GM19099 (cell line): ENCODE results near the gene BSDC1.

Experiments used
- POLR2A ChIP-seq: IDR thresholded peaks from 3 replicates; pipeline ENCODE4 v1.6.1; 2011; ENCODE audit warnings: low read depth; ENCODE audit not compliant: insufficient read length; ENCODE audit errors: extremely low read depth

BSDC1 gene

DNA sequence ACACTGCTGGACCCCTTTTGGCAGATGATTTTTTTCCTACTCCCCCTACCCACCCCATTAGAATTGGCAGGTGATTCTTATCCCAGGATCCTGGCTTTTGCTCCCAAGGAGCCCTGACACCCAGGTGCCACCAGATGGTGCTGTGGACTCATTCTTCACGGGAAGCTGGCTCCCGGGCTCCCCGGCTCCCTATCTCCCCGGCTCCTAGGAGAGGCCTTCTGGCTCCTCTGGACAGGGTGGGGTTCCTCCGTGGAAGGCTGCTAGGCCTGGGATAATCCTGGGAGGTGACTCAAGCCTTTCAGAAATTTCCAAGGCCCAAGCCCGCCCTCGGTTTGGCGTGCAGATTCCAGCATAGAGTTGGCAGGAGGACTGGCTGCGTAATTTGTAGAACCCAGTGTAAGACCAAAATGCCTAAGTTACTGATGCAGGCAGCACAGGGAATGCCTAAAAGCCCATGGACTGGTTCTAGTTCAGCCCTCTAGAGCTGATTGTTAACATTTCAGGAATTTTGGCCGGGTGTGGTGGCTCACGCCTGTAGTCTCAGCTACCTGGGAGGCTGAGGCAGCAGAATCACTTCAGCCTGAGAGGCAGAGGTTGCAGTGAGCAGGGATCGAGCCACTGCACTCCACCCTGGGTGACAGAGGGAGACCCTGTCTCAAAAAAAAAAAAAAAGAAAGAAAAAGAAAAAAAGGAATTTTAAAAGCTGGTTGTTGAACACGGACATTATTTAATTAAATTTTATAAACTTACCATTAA lies 6.8 kb upstream of the BSDC1 start:
- no peak for TF ChIP-seq POLR2A

DNA sequence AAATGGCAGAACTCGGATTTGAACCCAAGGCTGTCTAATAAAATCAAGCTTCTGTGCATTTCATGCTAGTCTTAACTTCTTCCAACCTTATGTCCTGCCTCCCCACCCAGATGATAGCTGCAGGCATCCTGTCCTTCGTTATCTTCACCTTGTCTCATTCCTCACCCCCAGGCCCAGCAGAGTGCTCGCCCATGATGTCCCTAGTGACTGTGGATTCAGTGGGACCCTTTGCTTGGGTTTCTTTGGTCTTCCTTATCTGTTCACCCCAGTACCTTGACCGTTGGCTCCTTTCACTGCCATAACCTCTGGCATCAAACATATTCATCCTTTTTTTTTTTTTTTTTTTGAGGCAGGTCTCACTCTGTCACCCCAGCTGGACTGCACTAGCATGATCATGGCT lies 5.6 kb upstream of the BSDC1 start:
- no peak for TF ChIP-seq POLR2A

DNA sequence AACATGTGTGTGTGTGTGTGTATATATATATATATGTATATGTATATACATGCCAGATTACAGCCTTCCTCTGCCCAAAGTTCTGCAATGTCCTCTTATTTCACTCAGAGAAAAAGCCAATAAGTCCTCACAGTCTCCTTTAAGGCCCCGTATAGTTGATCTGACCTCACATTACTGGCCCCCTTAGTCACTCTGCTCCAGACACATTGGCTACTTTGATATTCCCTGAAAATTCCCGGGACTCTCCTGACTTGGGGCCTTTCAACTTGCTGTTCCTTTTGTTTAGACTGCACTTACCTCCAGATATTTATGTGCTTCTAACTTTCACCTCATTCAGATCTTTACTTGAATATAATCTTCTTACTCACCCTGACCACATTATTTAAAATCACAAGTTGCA lies 4.2 kb upstream of the BSDC1 start:
- TF ChIP-seq POLR2A, result no peak

DNA sequence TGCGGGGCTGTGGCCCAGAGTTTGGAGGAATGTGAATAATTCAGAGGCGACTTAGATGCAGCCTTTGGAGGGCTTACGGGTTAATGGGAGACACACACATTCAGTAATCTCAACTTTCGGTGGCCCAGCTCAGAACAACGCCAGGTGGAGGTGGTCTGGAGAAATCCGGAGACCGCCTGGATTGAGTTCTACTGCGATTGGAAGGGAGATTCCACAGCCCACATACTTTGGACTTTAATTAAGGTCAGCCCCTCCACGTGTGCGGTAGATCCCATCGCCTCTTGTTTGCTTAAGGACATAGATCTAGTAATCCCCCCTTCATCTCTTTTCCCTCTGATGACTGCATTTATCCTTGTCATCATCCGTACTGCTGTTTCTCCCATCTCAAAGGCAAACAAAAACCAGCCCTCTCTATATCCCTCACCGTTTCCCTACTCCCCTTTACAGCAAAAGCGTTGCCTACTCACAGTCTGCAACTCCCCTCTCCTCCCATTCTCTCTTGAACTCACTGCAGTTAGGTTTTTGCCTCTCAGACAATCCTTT lies 720 bp upstream of the BSDC1 start:
- no peak for TF ChIP-seq POLR2A

DNA sequence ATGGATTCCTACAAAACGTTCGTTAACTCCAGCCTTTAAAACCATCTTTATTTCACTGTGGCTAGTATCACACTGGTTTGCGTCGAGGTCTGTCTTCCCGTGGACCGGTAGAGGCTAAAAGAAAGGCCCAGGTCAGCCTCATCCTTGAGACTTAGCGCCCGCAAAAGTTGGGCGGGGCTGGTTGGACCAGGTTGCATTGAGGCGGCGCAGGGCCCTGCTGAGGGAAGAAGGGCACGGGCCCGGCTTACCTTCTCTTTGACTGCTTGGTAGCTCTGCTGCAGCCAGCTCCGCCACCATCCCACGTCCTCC lies 455 bp downstream of the BSDC1 start:
- no peak for TF ChIP-seq POLR2A

DNA sequence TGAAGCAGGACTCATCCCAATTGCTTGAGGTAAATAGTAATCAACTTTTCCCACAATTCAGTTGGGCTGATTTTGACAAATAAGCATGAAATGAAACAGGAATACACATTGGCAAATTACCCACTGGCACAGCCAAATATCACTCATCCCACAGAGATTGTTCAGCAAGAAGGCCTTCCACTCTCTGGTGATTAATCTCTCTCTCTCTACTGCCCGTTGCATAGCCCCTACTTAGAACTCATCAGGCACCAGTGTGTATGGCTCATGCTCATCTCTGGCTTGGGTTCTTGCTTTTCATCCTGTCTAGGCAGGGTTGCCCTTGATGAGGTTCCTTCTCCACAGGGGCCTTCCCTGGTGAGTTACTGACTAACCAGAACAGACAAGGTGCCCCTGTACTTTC lies 1.1 kb downstream of the BSDC1 start:
- no peak for TF ChIP-seq POLR2A

DNA sequence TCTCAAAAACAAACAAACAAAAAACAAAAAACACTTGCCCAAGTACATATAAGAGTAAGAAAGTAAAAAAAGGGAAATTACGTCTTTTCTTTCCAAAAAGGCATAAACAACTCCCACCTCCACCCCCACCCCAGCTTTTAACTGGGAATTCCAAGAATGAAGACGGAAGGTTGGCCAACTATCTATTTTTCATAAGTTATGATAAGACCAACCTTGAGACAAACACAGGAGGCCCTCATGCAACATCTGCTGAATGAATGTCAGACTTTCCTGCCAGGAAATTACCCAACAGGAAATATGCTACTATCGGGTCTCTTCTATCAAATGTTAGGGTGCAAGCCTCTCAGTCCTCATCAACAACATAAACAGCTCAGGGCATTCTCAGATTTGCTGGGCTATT lies 1.9 kb downstream of the BSDC1 start:
- no peak for TF ChIP-seq POLR2A

DNA sequence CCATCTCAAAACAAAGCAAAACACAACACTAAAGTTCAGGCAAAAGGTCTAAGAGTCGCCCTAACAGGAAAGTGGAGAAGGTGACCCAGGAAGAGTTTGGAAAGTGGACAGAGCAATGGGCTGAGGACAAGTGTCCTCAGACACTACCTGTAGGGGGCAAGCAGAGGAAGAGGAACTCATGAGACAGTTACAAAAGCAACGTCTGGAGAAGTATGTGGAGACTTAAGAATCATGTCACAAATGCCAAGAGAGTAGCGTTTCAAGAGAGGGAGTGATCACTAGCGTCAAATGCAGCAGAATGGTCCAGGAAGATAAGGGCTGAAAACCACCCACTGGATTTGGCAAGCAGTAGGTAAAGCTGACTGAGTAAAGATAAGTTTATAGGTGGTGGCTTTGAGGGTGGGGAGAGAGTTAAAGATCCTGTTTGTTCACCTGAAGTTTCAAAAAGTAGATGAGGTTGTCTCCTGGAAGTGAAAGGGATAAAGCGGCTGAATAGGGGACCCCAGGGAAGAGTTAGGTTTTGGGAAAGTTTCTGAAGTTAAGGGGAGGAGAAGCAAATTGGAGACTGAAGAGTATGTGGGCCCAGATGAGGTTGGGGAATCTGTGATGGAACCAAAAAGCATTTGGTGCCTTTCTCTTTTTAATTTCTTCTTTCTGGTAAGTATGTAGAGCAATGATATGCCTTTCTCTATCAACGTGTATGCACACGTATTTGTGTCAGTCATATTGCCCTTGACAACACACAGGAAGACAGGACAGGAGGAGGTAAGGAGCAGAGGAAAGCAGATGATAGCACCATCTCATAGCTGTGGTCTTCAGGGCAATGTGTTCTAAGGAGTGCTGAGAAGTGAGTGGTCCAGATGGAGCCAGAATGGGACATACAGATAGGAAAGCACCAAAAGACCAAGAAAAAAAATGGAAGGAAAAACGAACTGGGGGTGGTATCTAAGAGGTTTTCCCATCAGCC lies 3.1 kb downstream of the BSDC1 start:
- no peak for TF ChIP-seq POLR2A

DNA sequence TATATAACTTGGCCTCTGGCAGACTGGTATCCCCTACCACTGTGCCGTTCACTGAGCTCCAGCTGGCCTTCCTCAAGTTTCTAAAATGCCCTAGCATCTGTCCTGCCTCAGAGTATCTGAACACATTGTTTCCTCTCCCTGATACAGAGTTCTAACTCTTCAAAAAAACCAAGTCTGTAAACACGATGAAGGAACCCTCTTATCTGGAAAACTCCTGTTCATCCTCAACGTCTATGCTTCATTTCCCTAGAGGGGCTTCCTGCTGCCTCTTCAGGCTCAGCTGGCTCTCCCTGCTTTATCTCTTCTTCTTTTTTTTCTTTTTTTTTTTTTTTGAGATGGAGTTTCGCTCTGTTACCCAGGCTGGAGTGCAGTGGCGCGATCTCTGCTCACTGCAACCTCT lies 5.6 kb downstream of the BSDC1 start:
- no peak for TF ChIP-seq POLR2A

DNA sequence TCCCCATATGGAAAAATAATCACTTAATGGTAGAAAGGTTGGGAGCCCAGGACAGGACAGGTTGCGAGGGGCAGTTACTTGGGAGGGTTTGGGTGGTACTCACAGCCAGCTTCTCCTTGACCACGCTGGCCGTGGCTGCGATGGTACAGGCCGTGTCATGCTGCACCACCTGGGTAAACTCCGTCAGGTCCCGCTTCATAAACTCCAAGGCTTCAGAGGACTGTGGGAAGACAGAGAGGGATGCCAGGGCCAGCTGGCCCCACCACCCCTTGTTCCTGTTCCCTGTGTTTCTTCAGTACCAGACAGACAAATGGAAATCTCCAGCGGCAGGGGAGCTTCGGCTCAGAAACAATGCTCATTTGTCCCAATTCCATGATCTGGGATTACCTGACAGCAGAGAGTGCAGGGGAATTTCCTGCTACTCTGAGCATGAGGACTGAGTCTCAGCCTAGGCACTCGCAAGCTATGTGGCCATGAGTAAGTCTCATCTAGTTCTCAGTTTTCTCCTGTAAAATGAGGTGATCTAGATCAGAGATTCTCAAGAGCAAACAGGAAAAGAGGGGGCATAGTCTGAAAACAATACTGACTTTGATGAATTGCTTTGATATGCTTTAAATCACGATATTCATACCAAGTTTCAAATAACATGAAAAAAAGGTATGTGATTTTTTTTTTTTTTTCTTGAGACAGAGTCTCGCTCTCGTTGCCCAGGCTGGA lies 7.4 kb downstream of the BSDC1 start:
- TF ChIP-seq POLR2A, result no peak

DNA sequence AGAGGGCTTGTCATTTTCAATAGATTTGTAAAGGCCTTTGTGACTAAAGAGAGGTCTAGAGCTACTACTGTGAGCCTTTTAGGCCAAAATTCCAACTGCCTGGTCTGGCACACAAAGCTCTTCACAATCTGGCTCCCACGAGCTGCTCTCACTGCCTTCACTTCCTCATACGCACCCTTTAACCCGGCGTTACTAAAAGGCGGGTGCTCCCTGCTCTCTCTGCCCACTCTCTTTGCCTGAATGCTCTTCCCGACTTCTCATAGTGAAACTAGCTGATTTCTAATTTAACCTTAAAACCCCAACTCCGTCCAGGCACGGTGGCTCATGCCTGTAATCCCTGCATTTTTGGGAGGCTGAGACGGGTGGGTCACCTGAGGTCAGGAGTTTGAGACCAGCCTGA lies 14.2 kb downstream of the BSDC1 start:
- TF ChIP-seq POLR2A, result no peak

DNA sequence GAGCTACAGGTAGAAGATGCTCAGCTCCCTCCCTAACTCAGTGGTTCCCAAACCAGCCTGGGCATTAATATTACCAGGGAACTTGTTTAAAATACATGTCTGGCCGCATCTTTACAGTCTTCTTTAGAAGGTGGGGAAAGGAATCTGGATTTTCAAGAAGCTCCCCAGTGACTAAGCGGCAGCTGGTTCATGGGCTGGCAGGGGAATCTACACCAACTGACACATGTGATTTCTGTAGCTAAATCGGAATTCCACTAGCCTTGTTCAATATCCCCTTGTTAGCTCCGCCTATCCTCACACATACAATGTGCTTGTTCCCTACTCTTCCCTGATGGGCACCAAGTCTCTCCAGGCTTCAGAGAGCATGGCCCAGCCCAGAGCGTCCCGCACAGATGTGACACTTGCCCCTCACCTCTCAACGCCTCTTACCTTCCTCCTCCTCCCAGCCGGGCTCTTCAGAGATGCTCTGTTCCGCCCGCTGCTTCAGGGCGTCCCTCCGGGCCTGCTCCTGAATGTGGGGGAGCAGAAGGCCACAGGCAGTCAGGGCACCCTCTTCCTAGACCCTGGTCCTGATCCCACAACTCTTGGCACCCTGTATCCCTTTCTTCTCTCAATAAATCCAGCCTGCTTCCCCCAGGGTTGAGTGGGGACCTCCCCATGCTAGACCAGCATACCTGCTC lies 16.6 kb downstream of the BSDC1 start:
- no peak for TF ChIP-seq POLR2A

DNA sequence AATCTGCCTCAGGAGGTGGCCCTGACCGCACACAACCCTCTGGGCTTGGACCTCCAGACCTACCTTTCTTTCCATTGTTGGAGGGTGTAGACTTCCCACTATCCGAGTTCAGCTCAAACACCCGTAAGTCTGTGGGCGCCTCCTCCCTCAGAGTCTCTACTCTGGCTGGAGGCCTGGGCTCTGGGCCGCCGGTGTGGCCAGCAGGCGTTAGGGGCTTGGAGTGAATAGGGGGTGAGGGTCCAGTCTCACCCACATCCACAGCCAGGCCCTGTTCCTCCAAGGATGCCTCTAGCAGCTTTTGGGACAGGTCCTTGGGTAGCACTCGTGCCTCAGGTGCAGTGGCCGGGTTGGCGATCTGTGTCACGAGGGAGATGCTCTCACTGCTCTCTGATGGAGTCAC lies 18.0 kb downstream of the BSDC1 start:
- no peak for TF ChIP-seq POLR2A

DNA sequence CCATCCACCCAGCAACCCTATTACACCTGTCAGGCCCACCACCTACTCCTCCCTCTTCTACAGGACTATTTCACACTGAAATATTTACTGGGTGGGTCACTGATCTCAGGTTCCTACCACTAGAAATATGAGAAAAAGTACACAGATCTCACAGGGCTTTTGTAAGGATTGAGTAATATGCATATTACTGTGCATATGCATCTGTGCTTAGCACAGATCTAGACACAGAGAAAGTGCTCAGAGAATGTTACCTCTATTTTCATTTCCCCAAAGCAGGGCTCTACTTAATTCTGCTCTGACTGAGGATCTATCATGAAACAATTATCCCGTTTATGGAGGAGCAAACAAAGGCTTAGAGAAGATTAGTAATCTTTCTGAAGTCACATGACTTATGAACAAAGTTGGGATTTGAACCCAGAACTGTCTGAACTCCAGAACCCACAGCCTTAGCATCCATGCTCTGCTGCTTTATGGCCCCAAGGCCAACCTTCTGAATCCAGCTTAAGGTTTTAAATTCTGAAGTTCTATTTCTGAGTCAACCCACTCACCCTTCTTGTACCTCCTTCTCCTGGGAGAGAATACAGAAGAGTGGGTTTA lies 20.1 kb downstream of the BSDC1 start:
- no peak for TF ChIP-seq POLR2A
